Effector memory CD8-positive, alpha-beta T cell (primary cell): ENCODE data around the gene CORO6.

Experiments
- ATAC-seq: fragments of 150-1000 bp; cut with Tn5 transposase; replicated peaks from 2 replicates; pipeline ENCODE4 v1.10.0; 2021; ENCODE audit warnings: mild to moderate bottlenecking, moderate library complexity
- DNase-seq, 3 experiments: peaks; one replicate each; pipeline ENCODE4 v3.0.0; 2021
- H3K27ac Mint-ChIP-seq, 2 donors: one replicate each; pipeline ENCODE4 v1.8.0; 2022; ENCODE audit warnings: mild to moderate bottlenecking in 2 of 2, mixed read lengths in 2 of 2, moderate library complexity in 2 of 2
- H3K27me3 Mint-ChIP-seq, 2 donors: one replicate each; pipeline ENCODE4 v1.8.0; 2022; ENCODE audit warnings: mixed read lengths in 2 of 2
- H3K36me3 Mint-ChIP-seq: one replicate; pipeline ENCODE4 v1.8.0; 2022; ENCODE audit warnings: mild to moderate bottlenecking, moderate library complexity, mixed read lengths; ENCODE audit not compliant: insufficient read depth
- H3K4me1 Mint-ChIP-seq, 2 donors: one replicate each; pipeline ENCODE4 v1.8.0; 2022; ENCODE audit warnings: low read depth in 2 of 2, mixed read lengths in 2 of 2
- H3K4me3 Mint-ChIP-seq, 2 donors: one replicate each; pipeline ENCODE4 v1.8.0; 2022; ENCODE audit warnings: mild to moderate bottlenecking in 2 of 2, mixed read lengths in 2 of 2, moderate library complexity in 2 of 2
- H3K9me3 Mint-ChIP-seq, 2 donors: one replicate each; pipeline ENCODE4 v1.8.0; 2022; ENCODE audit warnings: mixed read lengths in 2 of 2

The CORO6 gene

GRCh38 chr17:29650396-29650795, 27.7 kb upstream of the CORO6 start:
- H3K4me3 Mint-ChIP-seq: no peak overlapping the region
- peaks cover 75% of the 10 kb centered on the region for H3K36me3 Mint-ChIP-seq
- no peak for DNase-seq
- no peaks in the 10 kb centered on the region for H3K27me3 Mint-ChIP-seq
- peaks cover 0 to 2% of the 10 kb centered on the region in 2 donors for H3K4me1 Mint-ChIP-seq
- H3K27ac Mint-ChIP-seq: peak overlapping the region; percentile 53 to 78
- ATAC-seq: no peak
- no peaks in the 10 kb centered on the region for H3K9me3 Mint-ChIP-seq

DNA sequence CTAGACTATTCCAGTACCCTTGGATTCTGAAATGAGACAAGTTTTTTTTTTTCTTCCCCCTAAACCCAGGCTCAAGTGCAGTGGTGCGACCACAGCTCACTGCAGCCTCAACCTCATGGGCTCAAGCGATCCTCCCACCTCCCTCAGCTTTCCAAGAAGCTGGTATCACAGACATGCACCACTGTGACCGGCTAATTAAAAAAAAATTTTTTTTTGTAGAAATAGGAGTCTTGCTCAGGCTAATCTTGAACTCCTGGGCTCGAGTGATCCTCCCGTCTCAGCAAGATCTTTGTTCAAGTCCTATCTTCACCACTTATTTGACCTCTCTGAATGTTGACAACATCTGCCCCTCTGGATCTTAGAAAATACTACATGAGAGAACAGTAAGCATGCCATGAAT, 26.6 kb upstream of the CORO6 start:
- no peak for ATAC-seq

GRCh38 chr17:29648005-29648404, 25.3 kb upstream of the CORO6 start:
- H3K9me3 Mint-ChIP-seq: no peaks in the 10 kb centered on the region
- DNase-seq (no peak), ATAC-seq (no peak)
- H3K27me3 Mint-ChIP-seq: no peaks in the 10 kb centered on the region
- peak overlapping the region in 1 of 2 donors; percentile 54 for H3K27ac Mint-ChIP-seq
- no peaks in the 10 kb centered on the region for H3K4me1 Mint-ChIP-seq
- peaks cover 72% of the 10 kb centered on the region for H3K36me3 Mint-ChIP-seq
- H3K4me3 Mint-ChIP-seq: no peak overlapping the region

More for the DNA sequence above, 26.6 kb upstream of the CORO6 start:
- Mint-ChIP-seq H3K9me3 (no peaks in the 10 kb centered on the region), H3K36me3 (peaks cover 67% of the 10 kb centered on the region), H3K4me1 (no peaks in the 10 kb centered on the region), H3K27ac (peak overlapping the region; percentile 30 to 78), H3K27me3 (no peaks in the 10 kb centered on the region), H3K4me3 (no peak overlapping the region)
- no peak for DNase-seq

DNA sequence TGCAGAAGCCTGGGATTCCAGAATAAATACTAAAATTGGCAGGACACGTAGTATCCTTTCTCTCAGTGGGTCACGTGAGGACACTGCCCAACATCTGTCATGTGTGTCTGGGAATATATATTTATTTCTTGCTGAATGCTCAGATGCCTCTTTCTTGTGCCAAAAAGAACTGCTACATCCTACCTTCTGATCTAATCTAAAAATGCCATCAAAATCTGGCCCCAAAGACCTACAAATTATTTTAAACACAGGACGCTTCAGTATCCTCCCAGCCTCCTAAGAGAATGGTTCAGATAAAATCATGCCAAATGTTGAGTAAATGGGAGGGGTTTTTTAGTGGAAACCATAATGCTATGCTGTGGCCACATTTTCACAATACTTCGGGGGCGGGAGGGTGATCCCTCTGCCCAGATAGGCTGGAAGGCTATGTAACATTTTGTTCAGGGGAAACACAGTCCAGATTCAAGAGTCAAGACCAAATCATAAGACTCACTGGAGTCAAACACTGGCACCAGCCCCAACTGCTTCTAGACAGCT, 22.9 kb upstream of the CORO6 start:
- peaks cover 52% of the 10 kb centered on the region for H3K36me3 Mint-ChIP-seq
- no peaks in the 10 kb centered on the region for H3K9me3 Mint-ChIP-seq
- H3K4me3 Mint-ChIP-seq: no peak overlapping the region
- no peak for DNase-seq
- peaks cover 1 to 2% of the 10 kb centered on the region in 2 donors for H3K4me1 Mint-ChIP-seq
- H3K27ac Mint-ChIP-seq: no peak overlapping the region
- H3K27me3 Mint-ChIP-seq: no peaks in the 10 kb centered on the region
- no peak for ATAC-seq

GRCh38 chr17:29643817-29644160, 21.1 kb upstream of the CORO6 start:
- no peak overlapping the region for H3K27ac Mint-ChIP-seq
- H3K4me3 Mint-ChIP-seq: no peak overlapping the region
- ATAC-seq (no peak), DNase-seq (no peak)
- no peaks in the 10 kb centered on the region for H3K9me3 Mint-ChIP-seq
- peaks cover 48% of the 10 kb centered on the region for H3K36me3 Mint-ChIP-seq
- peaks cover 1 to 11% of the 10 kb centered on the region in 2 donors for H3K4me1 Mint-ChIP-seq
- H3K27me3 Mint-ChIP-seq: no peaks in the 10 kb centered on the region

GRCh38 chr17:29642171-29642611, 19.5 kb upstream of the CORO6 start:
- ATAC-seq (no peak), DNase-seq (no peak)
- Mint-ChIP-seq H3K27me3 (no peaks in the 10 kb centered on the region), H3K9me3 (no peaks in the 10 kb centered on the region), H3K4me3 (no peak overlapping the region), H3K36me3 (peaks cover 40% of the 10 kb centered on the region), H3K4me1 (peaks cover 1 to 11% of the 10 kb centered on the region in 2 donors), H3K27ac (peak overlapping the region; percentile 73 to 85)

DNA sequence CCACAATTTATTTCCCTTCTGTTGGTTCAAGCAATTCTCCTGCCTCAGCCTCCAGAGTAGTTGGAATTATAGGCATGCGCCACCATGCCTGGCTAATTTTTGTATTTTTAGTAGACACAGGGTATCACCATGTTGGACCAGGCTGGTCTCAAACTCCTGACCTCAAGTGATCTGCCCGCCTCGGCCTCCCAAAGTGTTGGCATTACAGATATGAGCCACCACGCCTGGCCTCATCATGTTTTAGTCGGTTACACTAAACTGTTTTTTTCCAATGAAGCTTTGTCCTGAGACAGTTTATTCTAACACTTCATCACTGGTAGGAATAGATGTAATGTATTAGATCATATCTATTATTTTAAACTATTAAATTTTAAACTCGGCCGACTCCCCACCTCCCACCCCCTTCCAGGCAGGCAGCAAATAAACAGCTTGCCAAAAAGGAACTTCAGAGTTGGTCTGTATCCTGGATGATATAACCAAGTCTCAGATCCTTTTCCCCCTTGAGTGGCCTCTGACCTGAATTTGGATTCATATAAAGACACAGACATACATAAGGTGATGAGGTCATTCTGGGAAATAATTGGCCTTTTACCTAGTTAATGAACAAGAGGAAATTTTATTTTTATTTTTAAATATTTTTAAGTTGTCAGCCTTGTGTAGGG, 18.4 kb upstream of the CORO6 start:
- Mint-ChIP-seq H3K4me1 (peaks cover 3 to 11% of the 10 kb centered on the region in 2 donors), H3K27me3 (no peaks in the 10 kb centered on the region), H3K4me3 (no peak overlapping the region), H3K9me3 (no peaks in the 10 kb centered on the region), H3K36me3 (peaks cover 36% of the 10 kb centered on the region), H3K27ac (peak overlapping the region; percentile 12 to 85)
- no peak for ATAC-seq
- DNase-seq: no peak

DNA sequence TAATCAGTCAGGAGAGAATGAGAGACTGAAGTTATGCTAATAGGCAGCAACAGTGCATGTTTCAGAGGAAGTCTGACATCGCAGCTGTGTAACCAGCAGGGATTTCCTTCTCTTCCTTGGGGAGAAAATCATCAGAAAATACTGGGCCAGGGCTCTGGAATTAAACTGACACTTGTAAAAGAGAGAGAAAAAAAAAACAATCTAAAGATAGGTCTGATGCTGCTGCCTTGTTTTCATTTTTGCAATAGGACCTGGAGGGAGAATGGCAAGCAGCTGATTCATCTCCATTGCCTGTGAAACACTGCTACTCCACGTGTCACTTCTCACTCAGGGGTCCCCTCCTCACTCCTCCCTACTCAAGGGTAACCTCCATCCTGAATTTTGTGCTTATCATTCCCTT, 17.7 kb upstream of the CORO6 start:
- ATAC-seq (no peak), DNase-seq (no peak)
- Mint-ChIP-seq H3K4me3 (no peak overlapping the region), H3K27me3 (no peaks in the 10 kb centered on the region), H3K9me3 (no peaks in the 10 kb centered on the region), H3K27ac (peak overlapping the region in 1 of 2 donors; percentile 12), H3K36me3 (peaks cover 39% of the 10 kb centered on the region), H3K4me1 (peaks cover 3 to 11% of the 10 kb centered on the region in 2 donors)

GRCh38 chr17:29633886-29634285, 11.2 kb upstream of the CORO6 start:
- H3K27ac Mint-ChIP-seq: peak overlapping the region in 1 of 2 donors; percentile 20
- no peak for ATAC-seq
- no peak overlapping the region for H3K4me3 Mint-ChIP-seq

GRCh38 chr17:29630630-29631193, 8.0 kb upstream of the CORO6 start:
- Mint-ChIP-seq H3K27me3 (no peaks in the 10 kb centered on the region), H3K27ac (peak overlapping the region; percentile 36 to 65), H3K9me3 (no peaks in the 10 kb centered on the region), H3K4me3 (no peak overlapping the region), H3K4me1 (peaks cover 13 to 19% of the 10 kb centered on the region in 2 donors), H3K36me3 (peaks cover 57% of the 10 kb centered on the region)
- ATAC-seq (no peak), DNase-seq (no peak)

More at GRCh38 chr17:29633886-29634285, 11.2 kb upstream of the CORO6 start:
- DNase-seq: no peak
- H3K36me3 Mint-ChIP-seq: peaks cover 70% of the 10 kb centered on the region
- H3K9me3 Mint-ChIP-seq: no peaks in the 10 kb centered on the region
- peaks cover 8 to 10% of the 10 kb centered on the region in 2 donors for H3K4me1 Mint-ChIP-seq
- H3K27me3 Mint-ChIP-seq: no peaks in the 10 kb centered on the region

- H3K36me3 Mint-ChIP-seq: peaks cover 49% of the 10 kb centered on the region
- no peak overlapping the region for H3K4me3 Mint-ChIP-seq
- H3K27ac Mint-ChIP-seq: peak overlapping the region; percentile 26 to 65
- H3K27me3 Mint-ChIP-seq: no peaks in the 10 kb centered on the region
- no peaks in the 10 kb centered on the region for H3K9me3 Mint-ChIP-seq
- H3K4me1 Mint-ChIP-seq: peaks cover 13 to 20% of the 10 kb centered on the region in 2 donors
- ATAC-seq (no peak), DNase-seq (no peak)
Measured at GRCh38 chr17:29629839-29630238, 7.1 kb upstream of the CORO6 start.

DNA sequence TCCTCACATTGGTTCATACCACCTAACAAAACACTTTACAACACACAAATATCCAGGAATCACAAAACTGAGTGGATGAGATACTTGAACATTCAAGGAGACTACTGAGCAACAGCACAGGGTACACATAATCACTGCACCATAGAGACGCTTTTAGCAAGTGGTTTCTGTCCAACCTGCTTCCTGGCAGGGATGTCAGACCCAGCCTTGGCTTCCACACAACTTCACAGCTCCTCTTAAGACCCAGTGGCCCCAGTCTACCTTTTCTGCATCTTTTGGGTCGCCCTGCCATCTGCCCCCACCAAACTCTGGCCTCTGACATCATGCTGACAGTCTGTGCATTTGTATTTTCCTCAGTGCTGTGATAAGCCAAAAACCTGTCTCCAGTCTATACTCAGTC, 5.9 kb upstream of the CORO6 start:
- DNase-seq (no peak), ATAC-seq (no peak)
- Mint-ChIP-seq H3K27me3 (no peaks in the 10 kb centered on the region), H3K36me3 (peaks cover 39% of the 10 kb centered on the region), H3K4me1 (peaks cover 13 to 16% of the 10 kb centered on the region in 2 donors), H3K4me3 (no peak overlapping the region), H3K9me3 (no peaks in the 10 kb centered on the region), H3K27ac (peak overlapping the region; percentile 31 to 65)

GRCh38 chr17:29627951-29628350, 5.2 kb upstream of the CORO6 start:
- H3K4me3 Mint-ChIP-seq: no peak overlapping the region
- no peak for ATAC-seq
- DNase-seq: no peak
- peak overlapping the region; percentile 31 to 42 for H3K27ac Mint-ChIP-seq
- peaks cover 16 to 21% of the 10 kb centered on the region in 2 donors for H3K4me1 Mint-ChIP-seq
- no peaks in the 10 kb centered on the region for H3K9me3 Mint-ChIP-seq
- H3K27me3 Mint-ChIP-seq: no peaks in the 10 kb centered on the region
- peaks cover 40% of the 10 kb centered on the region for H3K36me3 Mint-ChIP-seq
